Endometrium (tissue), 2 donors: Measurements from ENCODE around the gene RFFL.

Experiments used
- FAIRE-seq: peaks from 2 replicates; lab custom pipeline; 2012; peaks lifted over from hg19 to GRCh38; lab: Jason Lieb, UNC
- donor health status: control.
- donor health status: control.

Gene RFFL

DNA sequence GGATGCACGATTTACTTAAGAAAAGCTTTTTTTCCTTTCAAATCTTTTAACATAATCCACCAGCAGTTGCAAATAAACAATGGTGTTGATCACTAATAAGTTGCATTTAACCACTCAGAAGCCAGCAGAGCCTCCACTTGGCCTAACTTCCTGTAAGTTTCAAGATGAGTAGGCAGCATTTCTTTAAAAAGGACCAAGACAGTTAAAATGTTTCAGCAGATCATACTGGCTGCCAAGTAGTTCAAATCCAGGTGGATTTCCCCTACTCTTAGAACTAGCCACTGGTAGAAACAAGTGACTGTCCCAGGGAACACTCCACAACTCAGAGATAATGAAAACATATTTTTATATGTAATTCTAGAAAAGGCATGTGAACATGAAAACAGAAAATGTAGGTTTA lies 17.0 kb upstream of the RFFL start:
- no peak for FAIRE-seq

DNA sequence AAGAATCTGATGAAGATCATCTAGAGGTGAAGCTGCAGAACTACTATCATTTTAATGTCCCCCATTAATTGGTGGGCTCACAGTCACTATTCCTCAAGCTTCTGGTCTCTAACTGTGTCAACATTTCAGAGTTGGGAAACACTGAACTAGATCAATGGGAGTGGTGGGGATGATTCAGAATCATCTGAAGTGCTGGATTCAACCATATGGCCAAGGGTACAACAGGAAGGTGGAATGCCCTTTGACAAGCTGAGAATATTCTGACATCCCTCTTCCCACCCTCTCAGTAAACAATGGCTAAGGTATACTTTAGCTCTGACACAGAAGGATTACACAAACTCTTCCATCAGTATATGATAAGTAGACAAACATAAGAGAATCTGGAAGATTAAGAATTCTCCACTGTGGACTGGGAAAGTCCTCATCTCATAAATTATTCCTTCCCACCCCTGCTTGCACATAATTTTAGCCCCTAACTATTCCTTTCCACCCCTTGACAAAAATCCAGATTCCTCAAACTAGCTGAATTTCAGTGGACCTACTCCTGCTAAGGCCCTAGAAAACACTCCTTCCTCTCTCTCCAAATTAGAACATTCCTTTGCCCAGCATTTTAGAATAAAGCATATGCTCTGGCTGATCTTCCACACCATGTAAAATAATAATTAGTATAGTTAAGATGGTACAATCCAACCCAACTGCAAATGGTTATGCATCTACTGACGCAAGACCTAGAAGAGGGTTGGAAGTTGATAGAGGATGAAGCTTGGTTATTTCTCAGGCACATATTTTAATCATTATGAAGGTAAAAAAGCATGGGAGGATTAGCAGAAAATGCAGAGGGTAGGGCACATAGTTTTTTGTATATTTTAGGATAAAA lies 16.3 kb upstream of the RFFL start:
- FAIRE-seq, result no peak

- no peak for FAIRE-seq
These were observed 13.4 kb upstream of the RFFL start for GRCh38 chr17:35076874-35077273.

GRCh38 chr17:35074711-35075707 lies 11.5 kb upstream of the RFFL start:
- FAIRE-seq, result no peak

DNA sequence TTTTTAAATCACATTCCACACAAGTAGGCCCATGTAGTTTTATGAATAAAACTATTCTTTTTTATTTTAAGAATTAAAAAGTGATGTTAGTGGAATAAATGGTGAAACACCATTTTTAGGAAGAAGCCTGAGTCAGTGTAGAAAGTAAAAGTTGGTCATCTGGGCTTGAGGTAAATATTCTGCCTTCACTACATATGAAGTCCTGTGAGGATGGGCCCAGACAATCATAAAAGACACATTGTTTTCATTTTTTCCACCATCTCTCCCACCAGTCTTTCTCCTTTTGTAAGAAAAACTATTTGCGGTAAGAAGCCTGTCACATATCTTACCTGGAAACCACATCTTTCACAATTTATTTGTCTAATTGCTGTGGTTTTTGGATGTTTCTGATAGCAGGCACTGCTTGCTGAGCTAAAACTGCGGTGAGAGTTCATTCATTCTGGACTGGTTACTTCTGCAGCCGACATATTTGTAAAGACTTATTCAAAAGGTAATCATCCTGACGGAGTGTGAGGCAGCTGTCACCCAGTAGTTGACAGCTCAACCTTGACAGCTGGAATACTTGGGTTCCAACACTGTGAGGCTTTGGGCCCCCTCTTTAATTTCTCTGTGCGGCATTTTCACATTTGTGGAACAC lies 10.6 kb upstream of the RFFL start:
- FAIRE-seq, result no peak

GRCh38 chr17:35073183-35073790 lies 9.8 kb upstream of the RFFL start:
- no peak for FAIRE-seq

GRCh38 chr17:35069311-35069710 lies 5.8 kb upstream of the RFFL start:
- no peak for FAIRE-seq

GRCh38 chr17:35068249-35068648 lies 4.7 kb upstream of the RFFL start:
- FAIRE-seq, result no peak

DNA sequence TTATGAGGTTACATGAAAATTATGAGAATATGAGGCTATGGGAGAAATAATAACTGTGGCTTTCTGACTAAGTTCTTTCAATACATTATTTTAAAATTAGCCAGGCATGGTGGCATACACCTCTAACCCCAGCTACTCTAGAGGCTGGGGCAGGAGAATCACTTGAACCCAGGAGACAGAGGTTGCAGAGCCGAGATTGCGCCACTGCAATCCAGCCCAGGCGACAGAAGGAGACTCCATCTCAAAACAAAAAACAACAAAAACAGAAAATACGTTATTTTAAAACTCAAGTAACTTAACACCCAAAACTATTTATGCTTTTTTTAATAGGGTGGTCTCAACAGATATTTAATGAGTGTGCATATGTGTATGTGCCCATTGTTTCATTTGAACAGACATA lies 2.4 kb upstream of the RFFL start:
- FAIRE-seq, result no peak

- FAIRE-seq, result no peak
These were observed 1.2 kb upstream of the RFFL start for GRCh38 chr17:35064516-35065215.

DNA sequence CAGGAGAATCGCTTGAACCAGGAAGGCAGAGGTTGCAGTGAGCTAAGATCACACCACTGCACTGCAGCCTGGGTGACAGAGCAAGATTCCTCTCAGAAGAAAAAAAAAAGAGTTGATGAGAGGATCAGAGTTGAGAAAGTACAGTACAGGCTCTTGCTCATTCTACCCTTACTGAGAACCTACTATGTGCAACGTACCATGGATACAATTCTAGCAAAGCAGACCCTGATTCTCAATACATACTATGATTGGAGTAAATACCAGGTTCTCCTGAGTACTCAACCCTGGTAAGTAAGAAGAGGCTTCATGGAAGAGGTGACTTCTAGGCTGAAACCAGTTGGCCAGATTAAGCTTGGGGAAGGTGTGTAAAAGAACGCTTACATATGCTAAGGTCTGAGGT lies 1.2 kb downstream of the RFFL start:
- no peak for FAIRE-seq

GRCh38 chr17:35057332-35057915 lies 6.1 kb downstream of the RFFL start:
- no peak for FAIRE-seq

DNA sequence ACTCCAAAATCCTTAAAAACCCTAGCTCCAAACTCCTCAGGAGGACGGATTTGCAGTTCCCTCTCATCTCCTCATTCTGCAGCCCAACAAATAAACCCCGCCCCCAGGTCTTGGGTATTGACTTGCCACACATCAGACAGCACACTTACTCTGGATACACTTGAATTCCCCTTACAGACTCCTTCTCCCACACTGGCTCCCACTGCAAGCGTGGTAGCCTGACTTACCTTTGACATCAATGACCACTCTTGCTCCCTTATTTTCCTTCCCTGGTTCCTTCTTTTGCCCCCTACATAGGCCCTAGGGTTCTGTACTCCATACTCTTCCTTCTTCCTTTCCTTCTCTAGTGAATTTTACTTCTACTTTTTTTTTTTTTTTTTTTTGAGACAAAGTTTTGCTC lies 7.5 kb downstream of the RFFL start:
- no peak for FAIRE-seq

DNA sequence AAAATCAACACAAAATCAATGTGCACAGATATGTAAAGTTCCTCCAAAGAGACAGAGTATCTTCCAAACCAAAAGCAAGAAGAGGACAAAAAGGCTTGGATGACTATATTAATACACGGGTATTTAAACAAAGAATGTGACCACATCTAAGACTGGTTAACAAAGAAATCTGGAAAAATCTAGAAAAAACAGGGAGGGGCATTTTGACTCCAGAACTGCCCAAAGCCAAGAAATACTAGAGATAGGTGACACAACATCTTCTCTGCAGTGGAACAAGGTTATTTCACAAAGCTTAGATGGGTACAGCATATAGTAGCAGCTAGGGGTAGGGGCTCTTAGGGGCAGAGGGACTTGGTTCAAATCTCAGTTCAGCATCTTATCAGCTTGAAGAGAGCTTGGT lies 10.3 kb downstream of the RFFL start:
- FAIRE-seq, result no peak

DNA sequence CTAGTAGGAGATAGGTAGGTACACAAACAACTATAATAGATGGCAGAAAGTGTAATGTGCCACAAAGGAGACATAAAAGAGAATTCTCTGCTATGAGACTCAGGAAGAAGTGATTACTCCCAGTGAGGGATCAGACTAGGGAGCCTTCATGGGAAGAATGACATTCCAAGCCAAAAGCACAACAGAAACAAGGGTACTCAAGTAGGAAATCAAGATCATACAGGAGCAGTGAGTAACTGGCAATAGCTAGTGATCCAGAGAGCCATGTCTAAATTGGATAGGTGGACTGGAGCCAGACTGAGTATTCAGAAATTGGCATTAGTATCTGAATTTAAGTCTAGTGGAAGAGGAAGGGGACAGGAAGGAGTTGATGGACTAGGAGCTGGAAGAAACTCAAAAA lies 10.7 kb downstream of the RFFL start:
- no peak for FAIRE-seq

GRCh38 chr17:35052241-35052610 lies 11.3 kb downstream of the RFFL start:
- FAIRE-seq, result no peak

DNA sequence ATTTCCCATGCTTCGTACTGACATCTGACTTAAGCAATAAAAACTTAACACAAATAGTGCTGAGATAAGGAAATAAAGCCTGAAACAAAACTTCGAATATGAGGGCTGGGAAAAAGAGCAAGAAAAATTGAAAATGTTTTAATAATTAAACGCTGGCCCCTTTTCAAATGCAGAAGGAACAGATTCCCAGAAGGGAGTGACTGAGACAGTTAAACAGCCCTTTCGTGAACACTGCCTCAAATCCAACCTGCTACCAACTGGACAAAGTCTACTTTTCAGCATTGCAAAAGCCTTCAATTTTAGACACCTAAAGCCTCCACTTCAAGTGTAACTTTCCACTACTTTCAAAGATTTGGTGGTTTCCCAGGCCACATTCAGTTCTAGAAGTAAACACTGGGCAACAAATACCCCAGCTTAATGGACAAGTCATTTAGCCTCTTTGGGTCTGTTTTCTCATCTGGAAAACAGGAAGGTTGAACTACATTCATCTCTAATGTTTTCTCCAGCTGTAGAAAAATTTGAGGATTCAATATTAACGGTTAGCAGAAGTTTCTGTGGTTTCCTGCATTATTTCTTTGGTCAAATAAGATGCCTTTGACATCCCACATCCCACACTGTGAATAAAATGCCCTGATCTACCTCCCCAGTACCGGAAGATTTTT lies 11.8 kb downstream of the RFFL start:
- FAIRE-seq, result no peak

DNA sequence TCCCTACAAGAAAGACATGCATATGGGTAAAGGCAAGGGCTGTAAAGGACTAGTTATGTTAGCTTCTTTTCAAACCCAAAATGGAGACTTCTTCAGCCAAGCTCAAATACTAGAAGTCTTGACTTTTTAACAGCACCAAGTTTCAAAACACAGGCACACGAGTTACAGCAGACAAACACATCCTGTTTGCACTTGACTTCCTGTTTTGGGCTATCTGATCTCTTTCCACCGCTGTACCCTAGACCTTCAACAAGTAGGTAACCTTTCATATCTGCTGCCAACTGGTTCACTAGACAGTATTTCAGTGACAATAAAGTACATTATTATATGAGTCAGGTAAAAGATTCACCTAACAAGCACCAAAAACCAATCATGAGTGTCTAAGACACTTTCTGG lies 12.3 kb downstream of the RFFL start:
- no peak for FAIRE-seq

- no peak for FAIRE-seq
These were observed 13.3 kb downstream of the RFFL start for GRCh38 chr17:35050170-35050569.

DNA sequence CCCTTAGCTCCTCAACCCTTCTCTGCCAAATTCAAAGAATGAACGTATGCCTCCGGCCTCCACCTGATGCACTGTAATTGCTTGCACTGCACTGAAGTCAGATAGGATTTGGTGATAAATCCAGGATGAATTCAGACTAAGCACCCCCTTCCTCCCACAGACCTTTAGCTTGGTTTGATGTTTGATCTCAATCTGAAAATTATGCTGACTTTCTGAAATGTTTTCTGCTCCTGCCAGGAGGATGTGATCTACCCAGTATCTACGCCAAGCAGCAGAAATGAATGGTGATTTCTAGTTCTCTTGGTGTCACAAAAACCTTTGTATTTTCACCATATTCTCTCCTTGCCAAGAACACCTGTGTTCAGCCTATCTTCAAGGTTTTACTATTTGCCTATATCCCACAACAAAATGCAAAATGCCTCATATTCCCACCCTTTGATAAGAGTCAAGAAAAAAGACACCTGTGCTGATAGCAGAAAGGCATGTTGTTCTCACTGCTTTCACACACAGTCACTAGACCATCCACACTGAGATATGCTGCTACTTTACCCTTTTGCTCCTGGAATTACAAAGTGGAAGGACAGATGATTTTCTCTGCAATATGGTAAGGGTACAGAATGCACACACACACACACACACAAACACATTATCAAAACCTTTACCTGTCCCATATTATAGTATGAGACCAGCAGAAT lies 14.7 kb downstream of the RFFL start:
- FAIRE-seq, result no peak
